Measurements from ENCODE around the gene VAMP8. TPM values are rescaled to one million over a fixed set of nuclear protein-coding genes. Genes with fewer than 3 reads are reported as not detected.

Gene VAMP8
- total RNA-seq, 1 experiment from 2014 or later, result not detected

DNA sequence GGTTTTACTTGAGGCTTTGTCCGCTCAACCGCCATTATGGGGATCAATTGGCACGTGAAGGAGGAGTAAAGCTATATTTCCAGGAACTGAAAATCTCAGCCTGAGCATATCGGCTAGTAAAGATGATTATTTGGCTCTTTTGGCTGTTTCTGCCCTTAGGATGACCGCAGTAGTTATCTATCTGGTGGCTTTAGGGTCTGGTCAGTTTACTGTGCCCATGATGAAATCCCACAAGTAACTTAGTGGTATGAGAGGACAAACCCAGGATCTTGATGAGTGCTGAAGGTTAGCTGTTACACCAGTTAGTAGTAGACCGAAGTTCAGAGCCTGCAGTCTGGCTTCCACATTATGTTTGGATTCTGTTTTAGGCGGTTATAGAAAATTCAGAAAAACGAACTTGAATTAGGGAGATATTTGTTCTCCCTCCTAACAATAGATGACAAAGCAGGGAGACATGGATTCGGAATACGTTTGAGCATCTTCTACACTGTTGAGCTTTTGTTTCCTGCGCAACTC, 37.2 kb upstream of the VAMP8 start:
- peak overlapping the region; percentile 93 for H3K4me3 ChIP-seq (ENCODE audit: low read depth, low read length, poor library complexity, severe bottlenecking)
- ChIA-PET CTCF (interaction anchor here (1.5 kb wide), 1 partner anchor 12 kb away, joined by 3 read pairs; no protein-coding TSS in a partner anchor), POLR2A (ENCODE audit: low non-redundant PET) (interaction anchor here (0.6 kb wide), 1 partner anchor 121 kb away, joined by 3 read pairs; the partner anchor contains the start of gene SH2D6)
- H3K27me3 ChIP-seq (replicated peaks; ENCODE audit: insufficient read depth, low read depth, low read length, poor library complexity), result no peaks in the 10 kb centered on the region
- peak; percentile 28 for DNase-seq (ENCODE audit: low spot score)
- peaks cover 45% of the 10 kb centered on the region for H3K4me1 ChIP-seq (ENCODE audit: insufficient read depth, low read length, poor library complexity, severe bottlenecking)
- peaks cover 52% of the 10 kb centered on the region for H3K36me3 ChIP-seq (ENCODE audit: insufficient read depth, low read length, poor library complexity, severe bottlenecking)
- TF ChIP-seq EZH2 (IDR thresholded peaks at IDR 0.05; ENCODE audit: borderline replicate concordance, low read depth, low read length, poor library complexity, severe bottlenecking), result no peak
- TF ChIP-seq, protein P1, sequence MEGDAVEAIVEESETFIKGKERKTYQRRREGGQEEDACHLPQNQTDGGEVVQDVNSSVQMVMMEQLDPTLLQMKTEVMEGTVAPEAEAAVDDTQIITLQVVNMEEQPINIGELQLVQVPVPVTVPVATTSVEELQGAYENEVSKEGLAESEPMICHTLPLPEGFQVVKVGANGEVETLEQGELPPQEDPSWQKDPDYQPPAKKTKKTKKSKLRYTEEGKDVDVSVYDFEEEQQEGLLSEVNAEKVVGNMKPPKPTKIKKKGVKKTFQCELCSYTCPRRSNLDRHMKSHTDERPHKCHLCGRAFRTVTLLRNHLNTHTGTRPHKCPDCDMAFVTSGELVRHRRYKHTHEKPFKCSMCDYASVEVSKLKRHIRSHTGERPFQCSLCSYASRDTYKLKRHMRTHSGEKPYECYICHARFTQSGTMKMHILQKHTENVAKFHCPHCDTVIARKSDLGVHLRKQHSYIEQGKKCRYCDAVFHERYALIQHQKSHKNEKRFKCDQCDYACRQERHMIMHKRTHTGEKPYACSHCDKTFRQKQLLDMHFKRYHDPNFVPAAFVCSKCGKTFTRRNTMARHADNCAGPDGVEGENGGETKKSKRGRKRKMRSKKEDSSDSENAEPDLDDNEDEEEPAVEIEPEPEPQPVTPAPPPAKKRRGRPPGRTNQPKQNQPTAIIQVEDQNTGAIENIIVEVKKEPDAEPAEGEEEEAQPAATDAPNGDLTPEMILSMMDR (conservative IDR thresholded peaks at IDR 0.05; ENCODE audit: low read depth, low read length), result no peak
- intact Hi-C loops (cut with micrococcal nuclease; ENCODE audit: unreplicated experiment), result loop anchor here (10.0 kb wide), 1 partner anchor 215 kb away; the partner anchor contains the start of gene TGOLN2
- peak overlapping the region; percentile 99 for H3K27ac ChIP-seq (ENCODE audit: low read depth, low read length, poor library complexity, severe bottlenecking)
- H3K9me3 ChIP-seq (ENCODE audit: low read depth, low read length, poor library complexity, severe bottlenecking), result no peaks in the 10 kb centered on the region
- TSS peak; percentile 23 for BruUV-seq (replicated peaks)

- ChIA-PET POLR2A (ENCODE audit: low non-redundant PET) (interaction anchor here (0.8 kb wide), 1 partner anchor 214 kb away, joined by 11 read pairs; the partner anchor contains the start of gene TGOLN2), CTCF (interaction anchor here (1.5 kb wide), 1 partner anchor 11 kb away, joined by 3 read pairs; no protein-coding TSS in a partner anchor)
- H3K36me3 ChIP-seq (ENCODE audit: insufficient read depth, low read length, poor library complexity, severe bottlenecking), result peaks cover 62% of the 10 kb centered on the region
- no peak overlapping the region for H3K27ac ChIP-seq (ENCODE audit: low read depth, low read length, poor library complexity, severe bottlenecking)
- no peak for DNase-seq (ENCODE audit: low spot score)
- TF ChIP-seq, protein P1 (conservative IDR thresholded peaks at IDR 0.05; ENCODE audit: low read depth, low read length), result no peak
- no peak for TF ChIP-seq EZH2 (IDR thresholded peaks at IDR 0.05; ENCODE audit: borderline replicate concordance, low read depth, low read length, poor library complexity, severe bottlenecking)
- peak overlapping the region; percentile 93 for H3K4me3 ChIP-seq (ENCODE audit: low read depth, low read length, poor library complexity, severe bottlenecking)
- H3K4me1 ChIP-seq (ENCODE audit: insufficient read depth, low read length, poor library complexity, severe bottlenecking), result peaks cover 45% of the 10 kb centered on the region
- H3K9me3 ChIP-seq (ENCODE audit: low read depth, low read length, poor library complexity, severe bottlenecking), result no peaks in the 10 kb centered on the region
- intact Hi-C loops (cut with micrococcal nuclease; ENCODE audit: unreplicated experiment), result loop anchor here (10.0 kb wide), 1 partner anchor 216 kb away; the partner anchor contains the start of gene TGOLN2
- H3K27me3 ChIP-seq (replicated peaks; ENCODE audit: insufficient read depth, low read depth, low read length, poor library complexity), result no peaks in the 10 kb centered on the region
- BruUV-seq (replicated peaks), result no TSS peak
Observed at GRCh38 chr2:85541262-85541661, 36.1 kb upstream of the VAMP8 start.

DNA sequence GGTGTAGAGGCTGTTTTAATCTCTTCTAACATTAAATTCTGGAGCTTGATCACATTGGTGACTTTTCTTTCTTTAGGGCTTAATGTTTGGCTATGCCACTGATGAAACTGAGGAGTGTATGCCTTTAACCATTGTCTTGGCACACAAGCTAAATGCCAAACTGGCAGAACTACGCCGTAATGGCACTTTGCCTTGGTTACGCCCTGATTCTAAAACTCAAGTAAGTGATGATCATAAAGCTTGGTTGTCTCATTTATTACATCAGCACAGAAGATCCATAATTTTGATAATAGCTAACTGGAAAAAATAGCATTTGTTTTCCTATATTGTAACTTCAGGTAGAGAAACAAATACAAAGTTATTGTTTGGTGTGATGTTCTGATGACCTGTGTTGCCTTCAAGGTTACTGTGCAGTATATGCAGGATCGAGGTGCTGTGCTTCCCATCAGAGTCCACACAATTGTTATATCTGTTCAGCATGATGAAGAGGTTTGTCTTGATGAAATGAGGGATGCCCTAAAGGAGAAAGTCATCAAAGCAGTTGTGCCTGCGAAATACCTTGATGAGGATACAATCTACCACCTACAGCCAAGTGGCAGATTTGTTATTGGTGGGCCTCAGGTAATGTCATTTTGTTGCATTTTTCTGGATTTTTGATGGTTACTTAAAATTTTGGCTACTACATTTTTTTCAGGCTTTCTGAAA, 35.5 kb upstream of the VAMP8 start:
- H3K27ac ChIP-seq (ENCODE audit: low read depth, low read length, poor library complexity, severe bottlenecking), result no peak overlapping the region
- no TSS peak for BruUV-seq (replicated peaks)
- no peak for TF ChIP-seq EZH2 (IDR thresholded peaks at IDR 0.05; ENCODE audit: borderline replicate concordance, low read depth, low read length, poor library complexity, severe bottlenecking)
- TF ChIP-seq, protein P1 (conservative IDR thresholded peaks at IDR 0.05; ENCODE audit: low read depth, low read length), result no peak
- H3K36me3 ChIP-seq (ENCODE audit: insufficient read depth, low read length, poor library complexity, severe bottlenecking), result peaks cover 65% of the 10 kb centered on the region
- intact Hi-C loops (cut with micrococcal nuclease; ENCODE audit: unreplicated experiment), result loop anchor here (10.0 kb wide), 1 partner anchor 217 kb away; the partner anchor contains the start of gene TGOLN2
- no peak for DNase-seq (ENCODE audit: low spot score)
- peak overlapping the region; percentile 93 for H3K4me3 ChIP-seq (ENCODE audit: low read depth, low read length, poor library complexity, severe bottlenecking)
- POLR2A ChIA-PET (ENCODE audit: low non-redundant PET), result interaction anchor here (0.6 to 0.8 kb wide), 2 partner anchors 31 to 214 kb away, joined by 3 to 11 read pairs; partner anchors contain the start of gene TGOLN2
- no peaks in the 10 kb centered on the region for H3K9me3 ChIP-seq (ENCODE audit: low read depth, low read length, poor library complexity, severe bottlenecking)
- CTCF ChIA-PET, result interaction anchor here (1.5 kb wide), 1 partner anchor 10 kb away, joined by 3 read pairs; no protein-coding TSS in a partner anchor
- peaks cover 43% of the 10 kb centered on the region for H3K4me1 ChIP-seq (ENCODE audit: insufficient read depth, low read length, poor library complexity, severe bottlenecking)
- no peaks in the 10 kb centered on the region for H3K27me3 ChIP-seq (replicated peaks; ENCODE audit: insufficient read depth, low read depth, low read length, poor library complexity)
